K562 (cell line): ENCODE results near the gene CCDC152.

ENCODE experiments used
- ESRRB ChIP-seq: fragments of 250-450 bp; sonication (Bioruptor Pico); IDR thresholded peaks from 2 replicates; pipeline ENCODE4 v1.5.0; 2020; ENCODE audit warnings: mild to moderate bottlenecking, moderate library complexity, borderline replicate concordance
- GTF2F1 ChIP-seq: IDR thresholded peaks from 2 replicates; pipeline ENCODE4 v1.6.1; 2011; ENCODE audit warnings: low read depth, low read length, improper control_type of control experiment
- JUNB ChIP-seq: fragments of 450-650 bp; formaldehyde crosslinking; conservative IDR thresholded peaks from 2 replicates; pipeline ENCODE4 v1.4.0; 2020; ENCODE audit warnings: mild to moderate bottlenecking
- SAP30 ChIP-seq: fragments of 200-600 bp; sonication (generic); IDR thresholded peaks from 2 replicates; pipeline ENCODE4 v1.6.1; 2012; ENCODE audit warnings: borderline replicate concordance, low read depth, mild to moderate bottlenecking, moderate library complexity, low read length, control low read depth, inconsistent platforms; ENCODE audit not compliant: insufficient read depth, poor library complexity, severe bottlenecking
- SP1 ChIP-seq: sonication (generic); formaldehyde crosslinking; IDR thresholded peaks from 2 replicates; pipeline ENCODE4 v1.8.1; 2022; ENCODE audit warnings: mild to moderate bottlenecking, missing genetic modification reagents
- YBX1 ChIP-seq: fragments of 450-650 bp; IDR thresholded peaks from 2 replicates; pipeline ENCODE4 v1.7.1; 2016; ENCODE audit warnings: mild to moderate bottlenecking
- TF ChIP-seq, protein P1 (sequence below): fragments of 250-450 bp; sonication (Bioruptor Pico); IDR thresholded peaks from 2 replicates; pipeline ENCODE4 v1.4.0; 2020; ENCODE audit warnings: mild to moderate bottlenecking, moderate library complexity
- TF ChIP-seq, protein P2 (sequence below), 3 experiments: IDR thresholded peaks in 2 of 3; conservative IDR thresholded peaks in 1 of 3; 2 replicates each; pipeline ENCODE4 v1.5.1; 2011 to 2012; ENCODE audit warnings: low read length in 3 of 3, mild to moderate bottlenecking in 3 of 3, control low read depth in 2 of 3, improper control_type of control experiment in 1 of 3, inconsistent platforms in 1 of 3, low read depth in 1 of 3, mixed read lengths in 1 of 3, moderate library complexity in 1 of 3; ENCODE audit not compliant: insufficient read depth in 2 of 3
- TF ChIP-seq, protein P3 (sequence below): fragments of 450-650 bp; conservative IDR thresholded peaks from 2 replicates; pipeline ENCODE4 v1.6.1; 2016; ENCODE audit warnings: missing genetic modification characterization, low read depth, mild to moderate bottlenecking, control low read depth, missing compliant biosample characterization
- TF ChIP-seq, protein P4 (sequence below), 2 experiments: fragments of 200-800 bp in 1 of 2; sonication (Bioruptor generic) in 1 of 2; sonication (generic) in 1 of 2; formaldehyde crosslinking in 1 of 2; IDR thresholded peaks in 1 of 2; conservative IDR thresholded peaks in 1 of 2; 2 replicates each; pipeline versions ENCODE4 v1.5.0 to v1.6.1; 2016 to 2020; ENCODE audit warnings: missing compliant biosample characterization in 1 of 2, missing genetic modification characterization in 1 of 2, missing genetic modification reagents in 1 of 2

DNA sequence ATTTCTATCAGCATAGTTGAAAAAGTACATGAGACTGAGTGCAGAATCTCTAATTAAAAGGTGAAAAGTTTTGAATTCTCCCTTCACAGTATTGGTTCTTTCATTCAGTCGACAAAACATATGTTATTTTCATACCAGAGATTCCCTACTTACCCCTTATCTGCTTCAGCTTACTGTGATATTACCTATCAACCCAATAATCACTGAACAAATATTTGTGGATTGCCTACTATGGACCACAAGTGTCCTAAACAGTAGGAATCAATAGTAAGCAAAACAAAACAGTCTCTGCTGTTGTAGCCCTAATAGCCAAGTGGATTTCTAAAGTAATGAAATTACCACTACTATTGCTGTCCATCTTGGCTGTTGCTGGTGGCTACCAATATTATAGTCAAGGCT is 11.5 kb downstream of the CCDC152 start:
- TF ChIP-seq SAP30 (no peak), SP1 (CRISPR knock-in tag) (no peak), ESRRB (CRISPR knock-in tag) (no peak), YBX1 (no peak), GTF2F1 (no peak), JUNB (CRISPR knock-in tag) (no peak)
- TF ChIP-seq, protein P1, sequence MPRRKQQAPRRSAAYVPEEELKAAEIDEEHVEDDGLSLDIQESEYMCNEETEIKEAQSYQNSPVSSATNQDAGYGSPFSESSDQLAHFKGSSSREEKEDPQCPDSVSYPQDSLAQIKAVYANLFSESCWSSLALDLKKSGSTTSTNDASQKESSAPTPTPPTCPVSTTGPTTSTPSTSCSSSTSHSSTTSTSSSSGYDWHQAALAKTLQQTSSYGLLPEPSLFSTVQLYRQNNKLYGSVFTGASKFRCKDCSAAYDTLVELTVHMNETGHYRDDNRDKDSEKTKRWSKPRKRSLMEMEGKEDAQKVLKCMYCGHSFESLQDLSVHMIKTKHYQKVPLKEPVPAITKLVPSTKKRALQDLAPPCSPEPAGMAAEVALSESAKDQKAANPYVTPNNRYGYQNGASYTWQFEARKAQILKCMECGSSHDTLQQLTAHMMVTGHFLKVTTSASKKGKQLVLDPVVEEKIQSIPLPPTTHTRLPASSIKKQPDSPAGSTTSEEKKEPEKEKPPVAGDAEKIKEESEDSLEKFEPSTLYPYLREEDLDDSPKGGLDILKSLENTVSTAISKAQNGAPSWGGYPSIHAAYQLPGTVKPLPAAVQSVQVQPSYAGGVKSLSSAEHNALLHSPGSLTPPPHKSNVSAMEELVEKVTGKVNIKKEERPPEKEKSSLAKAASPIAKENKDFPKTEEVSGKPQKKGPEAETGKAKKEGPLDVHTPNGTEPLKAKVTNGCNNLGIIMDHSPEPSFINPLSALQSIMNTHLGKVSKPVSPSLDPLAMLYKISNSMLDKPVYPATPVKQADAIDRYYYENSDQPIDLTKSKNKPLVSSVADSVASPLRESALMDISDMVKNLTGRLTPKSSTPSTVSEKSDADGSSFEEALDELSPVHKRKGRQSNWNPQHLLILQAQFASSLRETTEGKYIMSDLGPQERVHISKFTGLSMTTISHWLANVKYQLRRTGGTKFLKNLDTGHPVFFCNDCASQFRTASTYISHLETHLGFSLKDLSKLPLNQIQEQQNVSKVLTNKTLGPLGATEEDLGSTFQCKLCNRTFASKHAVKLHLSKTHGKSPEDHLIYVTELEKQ: no peak
- TF ChIP-seq, protein P2, sequence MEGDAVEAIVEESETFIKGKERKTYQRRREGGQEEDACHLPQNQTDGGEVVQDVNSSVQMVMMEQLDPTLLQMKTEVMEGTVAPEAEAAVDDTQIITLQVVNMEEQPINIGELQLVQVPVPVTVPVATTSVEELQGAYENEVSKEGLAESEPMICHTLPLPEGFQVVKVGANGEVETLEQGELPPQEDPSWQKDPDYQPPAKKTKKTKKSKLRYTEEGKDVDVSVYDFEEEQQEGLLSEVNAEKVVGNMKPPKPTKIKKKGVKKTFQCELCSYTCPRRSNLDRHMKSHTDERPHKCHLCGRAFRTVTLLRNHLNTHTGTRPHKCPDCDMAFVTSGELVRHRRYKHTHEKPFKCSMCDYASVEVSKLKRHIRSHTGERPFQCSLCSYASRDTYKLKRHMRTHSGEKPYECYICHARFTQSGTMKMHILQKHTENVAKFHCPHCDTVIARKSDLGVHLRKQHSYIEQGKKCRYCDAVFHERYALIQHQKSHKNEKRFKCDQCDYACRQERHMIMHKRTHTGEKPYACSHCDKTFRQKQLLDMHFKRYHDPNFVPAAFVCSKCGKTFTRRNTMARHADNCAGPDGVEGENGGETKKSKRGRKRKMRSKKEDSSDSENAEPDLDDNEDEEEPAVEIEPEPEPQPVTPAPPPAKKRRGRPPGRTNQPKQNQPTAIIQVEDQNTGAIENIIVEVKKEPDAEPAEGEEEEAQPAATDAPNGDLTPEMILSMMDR (IDR thresholded peaks at IDR 0.05 in 2 of 3, conservative IDR thresholded peaks at IDR 0.05 in 1 of 3; ENCODE audit: insufficient read depth in 2 of 3, low read depth in 1 of 3, low read length in 3 of 3): no peak
- TF ChIP-seq, protein P3, sequence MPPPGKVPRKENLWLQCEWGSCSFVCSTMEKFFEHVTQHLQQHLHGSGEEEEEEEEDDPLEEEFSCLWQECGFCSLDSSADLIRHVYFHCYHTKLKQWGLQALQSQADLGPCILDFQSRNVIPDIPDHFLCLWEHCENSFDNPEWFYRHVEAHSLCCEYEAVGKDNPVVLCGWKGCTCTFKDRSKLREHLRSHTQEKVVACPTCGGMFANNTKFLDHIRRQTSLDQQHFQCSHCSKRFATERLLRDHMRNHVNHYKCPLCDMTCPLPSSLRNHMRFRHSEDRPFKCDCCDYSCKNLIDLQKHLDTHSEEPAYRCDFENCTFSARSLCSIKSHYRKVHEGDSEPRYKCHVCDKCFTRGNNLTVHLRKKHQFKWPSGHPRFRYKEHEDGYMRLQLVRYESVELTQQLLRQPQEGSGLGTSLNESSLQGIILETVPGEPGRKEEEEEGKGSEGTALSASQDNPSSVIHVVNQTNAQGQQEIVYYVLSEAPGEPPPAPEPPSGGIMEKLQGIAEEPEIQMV (tag): no peak
- TF ChIP-seq, protein P4, sequence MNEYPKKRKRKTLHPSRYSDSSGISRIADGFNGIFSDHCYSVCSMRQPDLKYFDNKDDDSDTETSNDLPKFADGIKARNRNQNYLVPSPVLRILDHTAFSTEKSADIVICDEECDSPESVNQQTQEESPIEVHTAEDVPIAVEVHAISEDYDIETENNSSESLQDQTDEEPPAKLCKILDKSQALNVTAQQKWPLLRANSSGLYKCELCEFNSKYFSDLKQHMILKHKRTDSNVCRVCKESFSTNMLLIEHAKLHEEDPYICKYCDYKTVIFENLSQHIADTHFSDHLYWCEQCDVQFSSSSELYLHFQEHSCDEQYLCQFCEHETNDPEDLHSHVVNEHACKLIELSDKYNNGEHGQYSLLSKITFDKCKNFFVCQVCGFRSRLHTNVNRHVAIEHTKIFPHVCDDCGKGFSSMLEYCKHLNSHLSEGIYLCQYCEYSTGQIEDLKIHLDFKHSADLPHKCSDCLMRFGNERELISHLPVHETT (CRISPR knock-in tag; conservative IDR thresholded peaks at IDR 0.05 in 1 of 2, IDR thresholded peaks at IDR 0.05 in 1 of 2): no peak
